ENCODE data around the gene KRTAP5-7. TPM values are rescaled to one million over a fixed set of nuclear protein-coding genes. Genes with fewer than 3 reads are reported as not detected.
"Not testable (repeated sequence)": the region's sequence is repeated elsewhere in the genome, so short reads cannot be mapped to it uniquely, and the experiment has no call there.

Gene KRTAP5-7
- total RNA-seq, 1 experiment from 2014 or later, result not detected

- DNase-seq (ENCODE audit: low spot score), result no peak
- in situ Hi-C loops (cut with HindIII; ENCODE audit: low sequenced_read_pairs), result no loop called here
Measured at GRCh38 chr11:71548716-71549151, 21.7 kb downstream of the KRTAP5-7 start.

- in situ Hi-C loops (cut with HindIII; ENCODE audit: low sequenced_read_pairs), result no loop called here
Measured at GRCh38 chr11:71551711-71552110, 24.6 kb downstream of the KRTAP5-7 start.

GRCh38 chr11:71554996-71555395 lies 27.9 kb downstream of the KRTAP5-7 start:
- no peak for DNase-seq (ENCODE audit: low spot score)
- in situ Hi-C loops (cut with HindIII; ENCODE audit: low sequenced_read_pairs), result no loop called here

More at GRCh38 chr11:71551711-71552110, 24.6 kb downstream of the KRTAP5-7 start:
- DNase-seq (ENCODE audit: low spot score), result no peak

GRCh38 chr11:71555508-71555907 lies 28.4 kb downstream of the KRTAP5-7 start:
- no peak for DNase-seq (ENCODE audit: low spot score)
- in situ Hi-C loops (cut with HindIII; ENCODE audit: low sequenced_read_pairs), result no loop called here

- in situ Hi-C loops (cut with HindIII; ENCODE audit: low sequenced_read_pairs), result no loop called here
- no peak for DNase-seq (ENCODE audit: low spot score)
Measured at GRCh38 chr11:71556018-71556417, 29.0 kb downstream of the KRTAP5-7 start.

GRCh38 chr11:71557257-71557656 lies 30.2 kb downstream of the KRTAP5-7 start:
- DNase-seq (ENCODE audit: low spot score), result no peak
- in situ Hi-C loops (cut with HindIII; ENCODE audit: low sequenced_read_pairs), result no loop called here

GRCh38 chr11:71558996-71559395 lies 31.9 kb downstream of the KRTAP5-7 start:
- in situ Hi-C loops (cut with HindIII; ENCODE audit: low sequenced_read_pairs), result no loop called here
- DNase-seq (ENCODE audit: low spot score), result peak; percentile 14

- in situ Hi-C loops (cut with HindIII; ENCODE audit: low sequenced_read_pairs), result no loop called here
- DNase-seq (ENCODE audit: low spot score), result no peak
Measured at GRCh38 chr11:71562120-71562519, 35.1 kb downstream of the KRTAP5-7 start.

GRCh38 chr11:71563406-71563805 lies 36.3 kb downstream of the KRTAP5-7 start:
- in situ Hi-C loops (cut with HindIII; ENCODE audit: low sequenced_read_pairs), result no loop called here
- DNase-seq (ENCODE audit: low spot score), result peak; percentile 16

GRCh38 chr11:71564430-71564829 lies 37.4 kb downstream of the KRTAP5-7 start:
- in situ Hi-C loops (cut with HindIII; ENCODE audit: low sequenced_read_pairs), result no loop called here
- no peak for DNase-seq (ENCODE audit: low spot score)

GRCh38 chr11:71565263-71565662 lies 38.2 kb downstream of the KRTAP5-7 start, which contains the start of gene KRTAP5-10:
KRTAP5-10 (plus strand) TSS chr11:71565563; CDS start chr11:71565588, 25 bp downstream.
- DNase-seq (ENCODE audit: low spot score), result no peak
- in situ Hi-C loops (cut with HindIII; ENCODE audit: low sequenced_read_pairs), result no loop called here

- in situ Hi-C loops (cut with HindIII; ENCODE audit: low sequenced_read_pairs), result no loop called here
- peak; percentile 14 for DNase-seq (ENCODE audit: low spot score)
Measured at GRCh38 chr11:71566081-71566620, 39.1 kb downstream of the KRTAP5-7 start.

GRCh38 chr11:71566626-71567599 lies 39.8 kb downstream of the KRTAP5-7 start:
- DNase-seq (ENCODE audit: low spot score), result peak; percentile 65
- in situ Hi-C loops (cut with HindIII; ENCODE audit: low sequenced_read_pairs), result not testable (repeated sequence)

- in situ Hi-C loops (cut with HindIII; ENCODE audit: low sequenced_read_pairs); DNase-seq (ENCODE audit: low spot score): not testable (repeated sequence)
Measured at GRCh38 chr11:71567633-71568032, 40.6 kb downstream of the KRTAP5-7 start.

- no peak for DNase-seq (ENCODE audit: low spot score)
Measured at GRCh38 chr11:71568704-71569349, 41.8 kb downstream of the KRTAP5-7 start.

GRCh38 chr11:71571101-71571850 lies 44.2 kb downstream of the KRTAP5-7 start:
- in situ Hi-C loops (cut with HindIII; ENCODE audit: low sequenced_read_pairs); DNase-seq (ENCODE audit: low spot score): not testable (repeated sequence)

More at GRCh38 chr11:71568704-71569349, 41.8 kb downstream of the KRTAP5-7 start:
- in situ Hi-C loops (cut with HindIII; ENCODE audit: low sequenced_read_pairs), result no loop called here

GRCh38 chr11:71572811-71573210 lies 45.7 kb downstream of the KRTAP5-7 start:
- DNase-seq (ENCODE audit: low spot score), result no peak
- in situ Hi-C loops (cut with HindIII; ENCODE audit: low sequenced_read_pairs), result no loop called here

GRCh38 chr11:71574418-71574817 lies 47.4 kb downstream of the KRTAP5-7 start:
- in situ Hi-C loops (cut with HindIII; ENCODE audit: low sequenced_read_pairs), result no loop called here
- no peak for DNase-seq (ENCODE audit: low spot score)
